PFSK-1 (cell line): ENCODE measurements around the gene CIPC.

Experiments used
- FOXP2 ChIP-seq: optimal IDR thresholded peaks from 2 replicates; pipeline ENCODE3; 2011; ENCODE audit warnings: borderline replicate concordance, control low read depth, inconsistent platforms; ENCODE audit not compliant: insufficient read depth; ENCODE audit errors: extremely low read length, extremely low read depth
- POLR2AphosphoS5 ChIP-seq: IDR thresholded peaks from 2 replicates; pipeline ENCODE4 v1.6.1; 2012; ENCODE audit warnings: low read depth, mild to moderate bottlenecking, control low read depth, low read length, moderate library complexity
- REST ChIP-seq, 2 experiments: IDR thresholded peaks; 2 replicates each; pipeline versions ENCODE4 v1.6.1 to v1.8.0; 2011 to 2012; ENCODE audit warnings: low read depth in 2 of 2, low read length in 2 of 2, control low read depth in 1 of 2, inconsistent platforms in 1 of 2, mild to moderate bottlenecking in 1 of 2, moderate library complexity in 1 of 2; ENCODE audit not compliant: insufficient read depth in 1 of 2
- SIN3A ChIP-seq: IDR thresholded peaks from 2 replicates; pipeline ENCODE4 v1.6.1; 2012; ENCODE audit warnings: mild to moderate bottlenecking, low read length, moderate library complexity, borderline replicate concordance; ENCODE audit not compliant: insufficient read depth
- TAF1 ChIP-seq: IDR thresholded peaks from 2 replicates; pipeline ENCODE4 v1.6.1; 2012; ENCODE audit warnings: low read length, control low read depth, borderline replicate concordance; ENCODE audit not compliant: insufficient read depth

CIPC gene

GRCh38 chr14:77102154-77102553 is 4.1 kb downstream of the CIPC start:
- no peak for TF ChIP-seq REST (IDR thresholded peaks at IDR 0.05; ENCODE audit: insufficient read depth in 1 of 2, low read depth in 2 of 2, low read length in 2 of 2)
- no peak for TF ChIP-seq SIN3A
- no peak for TF ChIP-seq TAF1
- TF ChIP-seq POLR2AphosphoS5: no peak
- no peak for TF ChIP-seq FOXP2

DNA sequence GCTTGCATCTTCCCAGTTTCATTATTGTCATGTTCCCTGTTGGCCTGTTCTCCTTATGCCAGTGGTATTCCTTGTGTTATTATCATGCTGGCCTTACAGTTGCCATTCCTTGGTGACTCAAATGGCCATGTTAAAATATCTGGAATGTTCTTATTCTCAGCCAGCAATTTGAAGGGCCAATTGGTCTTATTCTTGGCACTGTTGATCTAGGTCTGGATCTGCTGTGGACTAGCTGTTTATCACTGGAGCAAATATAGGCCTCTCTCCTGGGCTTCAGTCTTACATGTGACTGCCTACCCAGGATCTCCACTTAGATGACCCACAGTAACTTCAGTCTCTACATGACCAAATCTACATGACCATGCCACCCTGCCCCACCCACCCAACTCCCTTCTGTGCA is 5.4 kb downstream of the CIPC start:
- no peak for TF ChIP-seq SIN3A
- TF ChIP-seq REST (IDR thresholded peaks at IDR 0.05; ENCODE audit: insufficient read depth in 1 of 2, low read depth in 2 of 2, low read length in 2 of 2): no peak
- TF ChIP-seq FOXP2: no peak
- TF ChIP-seq POLR2AphosphoS5: no peak
- TF ChIP-seq TAF1: no peak

DNA sequence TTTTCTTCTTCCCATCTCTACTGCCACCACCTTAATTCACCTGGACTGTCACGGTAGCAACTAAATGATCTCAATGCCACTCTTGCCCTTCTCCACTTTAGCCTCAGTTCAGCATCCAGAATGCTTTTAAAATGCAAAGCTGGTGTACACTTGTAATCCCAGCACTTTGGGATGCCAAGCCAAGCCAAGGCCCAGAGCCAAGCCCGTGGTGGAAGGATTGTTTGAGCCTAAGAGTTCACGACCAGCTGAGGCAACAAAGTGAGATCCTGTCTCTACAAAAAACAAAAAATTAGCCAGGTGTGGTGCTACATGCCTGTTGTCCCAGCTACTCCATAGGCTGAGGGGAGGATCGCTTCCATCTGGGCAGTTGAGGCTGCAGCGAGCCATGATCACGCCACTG is 5.9 kb downstream of the CIPC start:
- TF ChIP-seq POLR2AphosphoS5 (no peak), SIN3A (no peak), TAF1 (no peak)

DNA sequence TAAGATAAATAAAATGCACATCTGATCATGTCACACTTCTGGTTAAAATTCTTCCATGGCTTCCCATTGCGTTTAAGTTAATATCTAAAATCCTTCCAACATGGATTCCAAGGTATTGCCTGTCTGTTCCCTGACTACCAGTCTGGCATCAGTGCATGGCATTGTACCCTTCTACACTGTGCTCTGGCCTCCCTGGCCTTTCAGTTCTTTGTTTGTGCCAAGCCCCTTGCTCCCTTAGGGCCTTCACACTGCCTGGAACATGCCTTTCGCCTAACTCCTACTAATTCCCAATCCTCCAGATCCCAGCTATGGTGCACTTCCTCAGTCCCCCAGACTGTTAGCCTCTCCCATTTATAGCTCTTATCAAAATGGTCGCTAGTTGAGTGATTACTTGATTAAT is 6.3 kb downstream of the CIPC start:
- TF ChIP-seq POLR2AphosphoS5 (no peak), FOXP2 (no peak), REST (IDR thresholded peaks at IDR 0.05; ENCODE audit: insufficient read depth in 1 of 2, low read depth in 2 of 2, low read length in 2 of 2) (no peak), TAF1 (no peak), SIN3A (no peak)

DNA sequence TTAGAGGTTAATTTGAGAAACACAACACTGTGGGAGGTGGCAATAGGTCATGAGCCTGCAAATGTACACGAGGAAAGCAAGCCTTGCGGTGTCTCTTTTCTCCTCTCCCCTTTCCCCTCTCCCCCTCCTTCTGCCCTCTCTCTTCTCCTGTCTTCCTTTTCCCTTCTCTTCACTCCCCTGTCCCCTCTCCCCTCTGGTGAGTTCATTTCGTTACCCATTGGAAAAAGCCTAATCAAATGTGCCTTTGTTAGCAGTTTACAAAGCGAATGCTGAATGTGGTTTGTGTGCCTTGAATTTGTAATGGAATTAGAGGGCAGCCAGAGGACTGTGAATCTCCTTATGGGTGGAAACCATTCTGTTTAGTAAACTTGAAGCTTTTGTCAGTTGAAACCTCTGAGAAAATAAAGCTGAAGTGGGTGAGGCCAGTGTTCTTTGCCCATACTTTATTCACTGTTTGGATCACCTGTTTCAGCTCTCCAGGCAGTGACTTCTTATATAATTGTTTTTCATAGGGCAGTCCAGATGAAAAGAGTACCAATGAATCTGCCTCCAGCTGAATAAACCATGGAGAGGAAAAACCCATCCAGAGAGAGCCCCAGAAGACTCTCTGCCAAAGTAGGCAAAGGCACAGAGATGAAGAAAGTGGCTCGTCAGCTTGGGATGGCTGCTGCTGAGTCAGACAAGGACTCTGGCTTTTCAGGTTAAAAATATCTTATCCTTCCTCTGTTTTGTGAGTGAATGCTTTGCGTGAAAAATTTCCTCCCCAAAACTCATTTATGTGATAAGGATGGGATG is 7.3 kb downstream of the CIPC start:
- no peak for TF ChIP-seq FOXP2
- no peak for TF ChIP-seq POLR2AphosphoS5
- TF ChIP-seq REST (IDR thresholded peaks at IDR 0.05; ENCODE audit: insufficient read depth in 1 of 2, low read depth in 2 of 2, low read length in 2 of 2): no peak
- TF ChIP-seq TAF1: no peak
- TF ChIP-seq SIN3A: no peak
